Fibroblast of mammary gland (primary cell): ENCODE measurements around the gene GPR146.

Source experiments
- DNase-seq: peaks from one replicate; pipeline ENCODE4 v3.0.0-alpha.2; 2010; ENCODE audit warnings: low read depth
- H3K4me3 ChIP-seq: 2 replicates; pipeline ENCODE4 v1.5.1; 2011; ENCODE audit warnings: low read depth, mild to moderate bottlenecking, low read length, moderate library complexity; ENCODE audit not compliant: control insufficient read depth
- TF ChIP-seq, protein P1 (sequence below): conservative IDR thresholded peaks from 2 replicates; pipeline ENCODE4 v1.5.1; 2011; ENCODE audit warnings: low read depth, low read length, inconsistent platforms; ENCODE audit not compliant: control insufficient read depth, insufficient read depth

Gene GPR146

DNA sequence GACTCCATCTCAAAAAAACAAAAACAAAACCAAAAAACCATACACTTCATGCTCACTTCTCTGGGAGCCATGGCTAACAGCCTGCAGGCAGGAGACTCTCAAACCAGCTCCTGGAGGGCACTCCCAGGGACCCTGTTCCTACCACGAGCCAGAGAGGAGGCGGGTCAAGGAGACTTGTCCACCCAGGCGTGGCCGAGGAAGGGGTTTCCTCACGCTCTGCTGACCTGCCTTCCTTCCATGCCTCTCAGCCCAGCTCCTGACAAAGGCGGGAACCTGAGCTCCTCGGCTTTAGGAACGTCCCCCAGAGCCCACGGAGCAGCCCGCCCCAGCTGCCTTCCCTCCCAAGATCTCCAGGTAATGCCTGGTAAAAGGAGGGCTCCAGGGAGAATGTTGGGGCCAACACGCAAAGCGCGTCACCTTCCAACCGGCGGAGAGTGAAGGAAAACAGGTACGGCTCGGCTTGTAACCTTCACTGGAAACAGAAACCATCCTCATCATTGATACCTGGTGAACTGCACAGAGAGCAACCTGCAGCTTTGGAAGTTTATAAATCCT is 9.5 kb downstream of the GPR146 start:
- DNase-seq = no peak
- TF ChIP-seq, protein P1, sequence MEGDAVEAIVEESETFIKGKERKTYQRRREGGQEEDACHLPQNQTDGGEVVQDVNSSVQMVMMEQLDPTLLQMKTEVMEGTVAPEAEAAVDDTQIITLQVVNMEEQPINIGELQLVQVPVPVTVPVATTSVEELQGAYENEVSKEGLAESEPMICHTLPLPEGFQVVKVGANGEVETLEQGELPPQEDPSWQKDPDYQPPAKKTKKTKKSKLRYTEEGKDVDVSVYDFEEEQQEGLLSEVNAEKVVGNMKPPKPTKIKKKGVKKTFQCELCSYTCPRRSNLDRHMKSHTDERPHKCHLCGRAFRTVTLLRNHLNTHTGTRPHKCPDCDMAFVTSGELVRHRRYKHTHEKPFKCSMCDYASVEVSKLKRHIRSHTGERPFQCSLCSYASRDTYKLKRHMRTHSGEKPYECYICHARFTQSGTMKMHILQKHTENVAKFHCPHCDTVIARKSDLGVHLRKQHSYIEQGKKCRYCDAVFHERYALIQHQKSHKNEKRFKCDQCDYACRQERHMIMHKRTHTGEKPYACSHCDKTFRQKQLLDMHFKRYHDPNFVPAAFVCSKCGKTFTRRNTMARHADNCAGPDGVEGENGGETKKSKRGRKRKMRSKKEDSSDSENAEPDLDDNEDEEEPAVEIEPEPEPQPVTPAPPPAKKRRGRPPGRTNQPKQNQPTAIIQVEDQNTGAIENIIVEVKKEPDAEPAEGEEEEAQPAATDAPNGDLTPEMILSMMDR = no peak
- H3K4me3 ChIP-seq = no peak overlapping the region

DNA sequence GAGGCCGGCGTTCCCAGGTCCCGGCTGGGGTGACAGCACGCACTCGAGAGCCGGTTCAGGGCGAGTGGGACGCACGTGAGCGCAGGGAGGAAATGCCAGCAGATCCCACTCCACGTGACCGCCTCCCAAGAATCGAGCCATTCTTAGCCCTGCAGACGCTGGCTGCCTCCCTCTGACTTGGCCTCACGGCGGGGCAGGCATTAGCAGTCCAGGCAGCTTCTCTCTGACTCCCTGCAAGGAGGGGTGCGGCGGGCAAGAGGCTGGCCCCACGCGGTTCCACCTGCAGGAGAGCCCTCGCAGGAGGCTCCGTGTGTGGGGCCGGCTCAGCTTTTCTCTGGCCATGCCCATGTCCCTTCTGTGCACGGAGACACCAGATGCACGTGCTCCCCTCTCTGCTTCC is 10.1 kb downstream of the GPR146 start:
- TF ChIP-seq, protein P1 = no peak
- no peak for DNase-seq
- no peak overlapping the region for H3K4me3 ChIP-seq

DNA sequence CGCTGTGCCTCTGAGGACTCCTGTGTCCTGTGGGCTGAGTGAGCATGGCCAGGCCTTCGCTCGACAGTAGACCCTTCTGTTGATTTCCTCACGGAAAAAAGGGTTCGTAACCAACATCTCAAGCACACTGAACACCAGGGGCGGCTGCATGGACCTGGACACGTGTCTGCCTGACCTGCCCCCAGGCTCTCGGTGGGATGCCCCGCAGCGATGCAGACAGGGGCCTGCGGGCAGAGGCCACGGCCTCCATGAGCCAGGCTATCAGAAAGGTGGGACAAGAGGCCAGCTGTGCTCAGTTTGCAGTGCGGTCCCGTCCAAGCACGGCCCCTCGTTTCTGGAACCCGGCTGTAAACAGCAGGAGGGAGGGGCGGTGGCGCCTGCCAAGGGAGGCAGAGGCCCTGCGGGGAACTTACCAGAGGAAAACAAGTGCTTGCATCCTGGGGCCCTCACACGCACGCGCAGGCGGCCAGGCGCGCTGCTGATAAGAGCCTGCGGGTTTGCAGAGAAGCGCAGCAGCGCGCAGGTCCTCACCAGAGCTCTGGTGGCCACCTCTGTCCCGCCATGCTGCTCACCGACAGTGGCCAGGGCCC is 10.6 kb downstream of the GPR146 start:
- DNase-seq = no peak
- H3K4me3 ChIP-seq = no peak overlapping the region
- TF ChIP-seq, protein P1 = no peak

DNA sequence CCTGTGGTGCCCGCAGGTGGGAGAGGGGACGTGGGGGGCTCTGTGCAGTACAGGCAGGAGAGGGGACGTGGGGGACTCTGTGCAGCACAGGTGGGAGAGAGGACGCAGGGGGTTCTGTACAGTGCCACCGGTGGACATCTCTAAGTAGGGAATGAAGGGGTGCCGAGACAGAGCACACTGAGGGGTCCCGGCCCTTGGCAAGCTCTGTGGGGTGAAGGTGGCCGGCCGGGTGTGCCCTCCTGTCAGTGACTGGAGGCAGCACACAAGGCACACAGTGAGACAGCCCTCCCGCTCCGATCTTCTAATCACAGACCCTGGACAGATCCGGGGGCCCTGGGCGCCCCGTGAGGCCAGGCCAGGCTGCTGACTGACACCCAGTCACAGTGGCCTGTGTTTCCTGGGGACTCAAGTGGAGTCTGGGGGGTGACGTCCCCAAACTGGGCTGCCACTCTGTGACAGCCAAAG is 11.2 kb downstream of the GPR146 start:
- DNase-seq = no peak

DNA sequence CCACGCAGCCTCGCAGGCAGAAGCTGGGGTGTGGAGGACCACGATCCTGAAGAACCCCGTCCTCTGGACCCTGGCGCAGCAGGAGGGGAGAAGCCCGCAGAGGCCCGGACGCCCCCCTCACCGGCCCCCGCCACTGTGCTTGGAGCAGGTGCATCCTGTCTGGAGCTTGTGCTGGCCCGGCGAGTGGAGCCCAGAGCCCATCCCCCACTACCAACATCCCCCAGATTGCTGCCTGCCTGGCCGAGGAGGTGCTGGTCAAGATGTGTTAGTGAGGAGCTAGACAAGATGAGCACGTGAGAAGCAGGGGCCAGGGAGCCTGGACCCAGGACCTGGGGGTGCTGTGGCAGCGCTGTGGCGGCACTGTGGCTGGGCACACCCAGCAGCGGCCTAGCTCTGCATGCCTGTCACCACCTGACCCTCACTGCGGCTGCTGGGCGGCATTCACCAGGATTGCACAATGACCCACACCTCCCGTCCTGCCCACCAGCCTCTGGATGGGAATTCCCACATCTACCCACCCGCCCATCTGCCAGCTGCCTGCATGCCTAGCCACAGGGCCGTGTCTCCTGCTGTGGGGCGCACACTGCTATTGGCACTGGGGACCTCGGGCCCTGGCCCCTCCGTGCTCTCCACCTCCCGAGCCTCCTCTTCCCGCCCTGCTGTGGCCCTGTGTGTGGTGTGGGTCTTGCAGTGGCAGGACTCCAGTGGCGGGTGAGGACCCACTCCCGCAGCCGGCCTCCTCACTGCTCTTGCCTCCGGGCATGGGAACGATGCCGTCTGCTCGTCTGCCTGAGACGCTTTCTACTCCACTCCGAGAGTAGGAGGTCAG is 11.8 kb downstream of the GPR146 start:
- no peak overlapping the region for H3K4me3 ChIP-seq
- no peak for DNase-seq
- TF ChIP-seq, protein P1 = no peak

More for the DNA sequence above, 11.2 kb downstream of the GPR146 start:
- TF ChIP-seq, protein P1 = no peak
- no peak overlapping the region for H3K4me3 ChIP-seq

DNA sequence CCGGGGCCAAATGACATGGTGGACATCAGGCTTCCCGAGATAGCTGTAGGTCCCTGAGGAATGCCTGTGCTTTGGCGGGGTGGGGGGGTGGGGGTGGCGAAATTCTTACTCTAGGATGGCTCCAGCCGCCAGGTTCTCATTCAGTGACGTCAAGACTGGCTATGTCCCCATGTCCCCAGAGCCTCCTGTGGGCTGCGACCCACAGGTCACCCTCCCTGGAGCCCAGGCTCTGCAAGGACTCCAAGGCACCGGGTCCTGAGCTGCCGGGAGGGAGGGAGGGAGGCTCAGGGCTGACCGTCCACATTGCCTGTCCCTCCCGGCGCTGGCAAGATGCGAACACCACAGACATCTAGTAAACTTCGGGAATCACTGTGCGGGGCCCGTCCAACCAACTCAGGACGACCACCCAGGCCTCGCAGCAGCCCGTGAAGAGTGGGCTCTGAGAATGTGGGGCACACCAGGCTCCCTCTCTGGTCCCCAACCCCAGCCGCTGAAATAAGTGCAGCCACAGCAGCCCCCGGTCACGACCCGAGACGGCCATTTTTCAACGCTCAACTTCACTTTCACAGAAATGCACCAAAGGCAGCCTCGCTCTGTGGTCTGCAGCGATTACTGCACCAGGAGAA is 12.6 kb downstream of the GPR146 start:
- no peak for DNase-seq
- H3K4me3 ChIP-seq = no peak overlapping the region
- TF ChIP-seq, protein P1 = no peak
